Uterus (tissue), 4 donors: ENCODE measurements around the gene SESN3. TPM values are rescaled to one million over a fixed set of nuclear protein-coding genes. Genes with fewer than 3 reads are reported as not detected.
"Not testable (repeated sequence)": the region's sequence is repeated elsewhere in the genome, so short reads cannot be mapped to it uniquely, and the experiment has no call there.

Source experiments
- DNase-seq, 2 donors: peaks; one replicate each; pipeline ENCODE4 v3.0.0-alpha.2; 2019 to 2020
- H3K27ac ChIP-seq, 2 donors: fragments of 200-600 bp; sonication (generic); 1 replicate in 1 of 2; 2 replicates in 1 of 2; pipeline ENCODE4 v1.5.1; 2016 to 2018
- H3K27me3 ChIP-seq, 2 donors: fragments of 200-600 bp; sonication (generic); one replicate each; pipeline ENCODE4 v1.5.1; 2018 to 2019; ENCODE audit warnings: control low read depth in 1 of 2
- H3K36me3 ChIP-seq, 2 donors: fragments of 200-600 bp; sonication (generic); one replicate each; pipeline ENCODE4 v1.5.1; 2019; ENCODE audit warnings: control low read depth in 1 of 2
- H3K4me1 ChIP-seq, 2 donors: fragments of 200-600 bp; sonication (generic); one replicate each; pipeline ENCODE4 v1.5.1; 2018 to 2019; ENCODE audit warnings: control low read depth in 1 of 2
- H3K4me3 ChIP-seq, 2 donors: fragments of 200-600 bp; sonication (generic); 1 replicate in 1 of 2; 2 replicates in 1 of 2; pipeline ENCODE4 v1.5.1; 2018 to 2019; ENCODE audit warnings: mild to moderate bottlenecking in 1 of 2
- H3K9me3 ChIP-seq, 2 donors: fragments of 200-600 bp; sonication (generic); one replicate each; pipeline ENCODE4 v1.5.1; 2019; ENCODE audit warnings: control low read depth in 1 of 2
- CTCF ChIP-seq, 4 experiments: fragments of 200-600 bp in 2 of 4; fragments of 450-650 bp in 2 of 4; sonication (generic) in 2 of 4; IDR thresholded peaks; one replicate each; pipeline ENCODE4 v1.5.1; 2016 to 2019; ENCODE audit warnings: antibody characterized with exemption in 4 of 4, mild to moderate bottlenecking in 2 of 4, moderate library complexity in 1 of 4
- POLR2A ChIP-seq, 2 donors: fragments of 450-650 bp; IDR thresholded peaks; one replicate each; pipeline ENCODE4 v1.6.1; 2016; ENCODE audit warnings: antibody characterized with exemption in 2 of 2, mild to moderate bottlenecking in 1 of 2, moderate library complexity in 1 of 2
- intact Hi-C: fragments of 100-400 bp; cut with DNase I; formaldehyde crosslinking; loops from one replicate; pipeline ENCODE4 v1.15.1; 2023; ENCODE audit warnings: low total_unique reads
- total RNA-seq, 4 donors: library from RNA; depleted of rRNA in 3 of 4; stranded (reverse); fragments of >200 nt in 3 of 4; gene quantifications; one replicate each; pipeline versions ENCODE4 v1.1.0 to v1.2.4, GENCODE V29; 2014 to 2023
- donor health status: DM: yes; HTN: yes; CAD: no.

SESN3 gene
- 100 to 1,000 TPM in 1 of 4 donors, 10 to 100 TPM in 3; 19.7 to 188 (median 39.3) TPM for total RNA-seq

- DNase-seq = peak; percentile 98
- intact Hi-C loops = no loop called here
- TF ChIP-seq POLR2A (IDR thresholded peaks at IDR 0.05) = peak; percentile 76 to 87
- peak in 3 of 4 experiments; percentile 21 to 41 (median 29) for TF ChIP-seq CTCF (IDR thresholded peaks at IDR 0.05)
- H3K27ac ChIP-seq = peak within 1 kb of the TSS; percentile 85 to 92
- H3K36me3 ChIP-seq = no peaks in the 10 kb centered on the region
- no peaks in the 10 kb centered on the region for H3K4me1 ChIP-seq
- no peaks in the 10 kb centered on the region for H3K9me3 ChIP-seq
- no peaks in the 10 kb centered on the region for H3K27me3 ChIP-seq
- H3K4me3 ChIP-seq = peak within 1 kb of the TSS; percentile 76 to 91
These were observed at the start of gene SESN3 for GRCh38 chr11:95231127-95231880. TSS of gene SESN3 (minus strand) at chr11:95231202. CDS start at chr11:95230860, 342 bp downstream.

GRCh38 chr11:95279921-95280868, 49.2 kb upstream of the SESN3 start:
- intact Hi-C loops = no loop called here
- H3K27ac ChIP-seq = no peak overlapping the region
- H3K4me3 ChIP-seq = no peak overlapping the region
- no peaks in the 10 kb centered on the region for H3K4me1 ChIP-seq
- H3K9me3 ChIP-seq = no peaks in the 10 kb centered on the region
- TF ChIP-seq CTCF (IDR thresholded peaks at IDR 0.05) (no peak), POLR2A (IDR thresholded peaks at IDR 0.05) (no peak)
- no peaks in the 10 kb centered on the region for H3K36me3 ChIP-seq
- no peak for DNase-seq
- H3K27me3 ChIP-seq = no peaks in the 10 kb centered on the region

GRCh38 chr11:95277868-95278267, 46.9 kb upstream of the SESN3 start:
- Histone ChIP-seq H3K27me3 (no peaks in the 10 kb centered on the region), H3K36me3 (no peaks in the 10 kb centered on the region), H3K4me1 (no peaks in the 10 kb centered on the region), H3K4me3 (no peak overlapping the region), H3K27ac (no peak overlapping the region), H3K9me3 (no peaks in the 10 kb centered on the region)
- no peak for TF ChIP-seq POLR2A (IDR thresholded peaks at IDR 0.05)
- intact Hi-C loops = no loop called here
- DNase-seq = no peak

GRCh38 chr11:95276139-95276538, 45.1 kb upstream of the SESN3 start:
- H3K4me3 ChIP-seq = no peak overlapping the region
- no peaks in the 10 kb centered on the region for H3K4me1 ChIP-seq
- DNase-seq = no peak
- no peaks in the 10 kb centered on the region for H3K27me3 ChIP-seq
- TF ChIP-seq POLR2A (IDR thresholded peaks at IDR 0.05) (no peak), CTCF (IDR thresholded peaks at IDR 0.05) (no peak)
- intact Hi-C loops = no loop called here
- no peak overlapping the region for H3K27ac ChIP-seq
- H3K36me3 ChIP-seq = no peaks in the 10 kb centered on the region
- H3K9me3 ChIP-seq = no peaks in the 10 kb centered on the region

GRCh38 chr11:95273618-95274017, 42.6 kb upstream of the SESN3 start:
- H3K36me3 ChIP-seq, DNase-seq, H3K9me3 ChIP-seq, H3K4me3 ChIP-seq, H3K27ac ChIP-seq, intact Hi-C loops, H3K27me3 ChIP-seq, H3K4me1 ChIP-seq: not testable (repeated sequence)
